HepG2 (cell line): ENCODE results near the gene PLD2. TPM values are rescaled to one million over a fixed set of nuclear protein-coding genes. Genes with fewer than 3 reads are reported as not detected.

ENCODE experiments used
- HNRNPL ChIP-seq: fragments of 200-400 bp; formaldehyde crosslinking; IDR thresholded peaks from 2 replicates; pipeline ENCODE4 v1.6.1; 2017; ENCODE audit warnings: mild to moderate bottlenecking, low read depth, low read length
- KAT8 ChIP-seq: IDR thresholded peaks from 2 replicates; pipeline ENCODE4 v1.6.1; 2016; ENCODE audit warnings: missing genetic modification reagents, missing compliant biosample characterization
- MAFF ChIP-seq: IDR thresholded peaks from 2 replicates; pipeline ENCODE4 v1.6.1; 2011; ENCODE audit warnings: low read depth, low read length, improper control_type of control experiment
- SP2 ChIP-seq: sonication (generic); formaldehyde crosslinking; IDR thresholded peaks from 2 replicates; pipeline ENCODE4 v1.5.1; 2020; ENCODE audit warnings: mild to moderate bottlenecking, missing genetic modification reagents
- ZFP36L1 ChIP-seq: sonication (generic); formaldehyde crosslinking; IDR thresholded peaks from 2 replicates; pipeline ENCODE4 v1.8.0; 2022; ENCODE audit warnings: mild to moderate bottlenecking, missing genetic modification reagents, moderate library complexity
- ZKSCAN1 ChIP-seq: fragments of 150-350 bp; IDR thresholded peaks from 2 replicates; pipeline ENCODE4 v1.6.1; 2014; ENCODE audit warnings: low read length
- ZMYM3 ChIP-seq: sonication (generic); formaldehyde crosslinking; IDR thresholded peaks from 2 replicates; pipeline ENCODE4 v1.5.1; 2020; ENCODE audit warnings: mild to moderate bottlenecking, missing genetic modification reagents
- ZNF343 ChIP-seq: sonication (generic); formaldehyde crosslinking; IDR thresholded peaks from 2 replicates; pipeline ENCODE4 v1.4.0; 2020; ENCODE audit warnings: mild to moderate bottlenecking, missing genetic modification reagents
- ZNF75D ChIP-seq: sonication (generic); formaldehyde crosslinking; IDR thresholded peaks from 2 replicates; pipeline ENCODE4 v1.8.1; 2023; ENCODE audit warnings: missing genetic modification reagents, mild to moderate bottlenecking, borderline replicate concordance
- ZNF775 ChIP-seq: sonication (generic); formaldehyde crosslinking; IDR thresholded peaks from 2 replicates; pipeline ENCODE4 v1.4.0; 2020; ENCODE audit warnings: missing genetic modification reagents, mild to moderate bottlenecking, moderate library complexity, borderline replicate concordance
- polyA plus RNA-seq, 8 experiments: library from polyadenylated mRNA; depleted of rRNA in 3 of 8; stranded (reverse) in 7 of 8; unstranded in 1 of 8; fragments of >200 nt; fragmentation: Illumina TruSeq in 4 of 8; extraction: Trizol in 4 of 8; gene quantifications; 2 replicates each; pipeline versions ENCODE4 v1.2.1 to v1.2.3, GENCODE V29; 2011 to 2016; ENCODE audit warnings: low read depth in 4 of 8, missing spikeins in 1 of 8, mixed read lengths in 1 of 8; ENCODE audit not compliant: insufficient read depth in 1 of 8
- total RNA-seq, 5 experiments: library from RNA; depleted of rRNA; stranded (reverse); fragments of >200 nt; fragmentation: Illumina TruSeq; extraction: Trizol; gene quantifications; 2 replicates each; pipeline ENCODE4 v1.2.3, GENCODE V29; 2016; ENCODE audit warnings: low read depth in 1 of 5
- TF ChIP-seq, protein P1 (sequence below): sonication (generic); formaldehyde crosslinking; IDR thresholded peaks from 2 replicates; pipeline ENCODE4 v1.4.0; 2020; ENCODE audit warnings: missing genetic modification reagents, borderline replicate concordance
- TF ChIP-seq, protein P2 (sequence below): sonication (generic); formaldehyde crosslinking; IDR thresholded peaks from 2 replicates; pipeline ENCODE4 v1.9.0; 2021; ENCODE audit warnings: missing genetic modification reagents, borderline replicate concordance
- TF ChIP-seq, protein P3 (sequence below): IDR thresholded peaks from 2 replicates; pipeline ENCODE4 v1.6.1; 2012; ENCODE audit warnings: low read length, improper control_type of control experiment
- TF ChIP-seq, protein P4 (sequence below): sonication (generic); formaldehyde crosslinking; IDR thresholded peaks from 2 replicates; pipeline ENCODE4 v1.4.0; 2020; ENCODE audit warnings: mild to moderate bottlenecking, missing genetic modification reagents, borderline replicate concordance
- TF ChIP-seq, protein P5 (sequence below): sonication (generic); formaldehyde crosslinking; IDR thresholded peaks from 2 replicates; pipeline ENCODE4 v1.5.1; 2020; ENCODE audit warnings: missing genetic modification reagents, mild to moderate bottlenecking, borderline replicate concordance

Gene PLD2
- total and polyA plus RNA-seq, 2 of the 13 experiments (the other 11 are each of a cell fraction or from before 2014, with no cell fraction given): 13.4 to 29.7 TPM

DNA sequence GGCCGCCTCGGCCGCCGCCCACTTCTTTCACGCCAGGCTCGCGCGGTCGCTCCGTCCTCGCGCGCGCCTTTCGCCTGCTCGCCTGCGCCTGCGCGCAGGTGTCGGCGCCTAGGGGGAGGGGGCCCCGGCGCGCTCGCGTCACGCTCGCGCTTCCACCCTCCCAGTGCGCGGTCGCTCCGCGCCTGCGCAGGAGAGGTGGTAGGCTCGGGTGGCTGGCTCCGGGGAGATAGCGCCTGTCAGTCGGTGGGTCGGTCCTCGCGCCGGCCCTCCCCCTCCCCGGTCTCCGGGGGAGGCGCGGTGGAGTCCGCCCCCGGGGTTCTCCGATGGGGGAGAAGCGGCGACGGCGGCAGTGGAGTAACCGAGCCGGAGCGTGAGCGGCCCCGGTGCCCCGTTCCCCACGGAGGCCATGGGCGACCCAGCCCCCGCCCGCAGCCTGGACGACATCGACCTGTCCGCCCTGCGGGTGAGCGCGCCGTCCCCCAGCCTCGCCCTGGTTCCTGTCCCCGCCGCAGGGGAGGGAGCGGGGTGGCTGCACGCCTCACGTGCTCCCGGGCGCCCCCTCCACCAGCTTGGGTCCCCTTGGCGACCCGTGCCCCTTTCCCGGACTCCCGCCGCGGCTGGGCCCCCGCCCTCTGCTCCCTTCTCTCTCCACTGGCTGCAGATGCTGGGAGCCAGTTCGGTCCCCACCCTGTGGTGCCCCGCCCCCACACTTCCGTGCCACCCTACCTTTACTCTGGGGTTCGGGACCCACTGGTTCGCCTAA lies 26.4 kb downstream of the PLD2 start, which contains the start of gene MINK1 (continued):
- TF ChIP-seq, protein P1, sequence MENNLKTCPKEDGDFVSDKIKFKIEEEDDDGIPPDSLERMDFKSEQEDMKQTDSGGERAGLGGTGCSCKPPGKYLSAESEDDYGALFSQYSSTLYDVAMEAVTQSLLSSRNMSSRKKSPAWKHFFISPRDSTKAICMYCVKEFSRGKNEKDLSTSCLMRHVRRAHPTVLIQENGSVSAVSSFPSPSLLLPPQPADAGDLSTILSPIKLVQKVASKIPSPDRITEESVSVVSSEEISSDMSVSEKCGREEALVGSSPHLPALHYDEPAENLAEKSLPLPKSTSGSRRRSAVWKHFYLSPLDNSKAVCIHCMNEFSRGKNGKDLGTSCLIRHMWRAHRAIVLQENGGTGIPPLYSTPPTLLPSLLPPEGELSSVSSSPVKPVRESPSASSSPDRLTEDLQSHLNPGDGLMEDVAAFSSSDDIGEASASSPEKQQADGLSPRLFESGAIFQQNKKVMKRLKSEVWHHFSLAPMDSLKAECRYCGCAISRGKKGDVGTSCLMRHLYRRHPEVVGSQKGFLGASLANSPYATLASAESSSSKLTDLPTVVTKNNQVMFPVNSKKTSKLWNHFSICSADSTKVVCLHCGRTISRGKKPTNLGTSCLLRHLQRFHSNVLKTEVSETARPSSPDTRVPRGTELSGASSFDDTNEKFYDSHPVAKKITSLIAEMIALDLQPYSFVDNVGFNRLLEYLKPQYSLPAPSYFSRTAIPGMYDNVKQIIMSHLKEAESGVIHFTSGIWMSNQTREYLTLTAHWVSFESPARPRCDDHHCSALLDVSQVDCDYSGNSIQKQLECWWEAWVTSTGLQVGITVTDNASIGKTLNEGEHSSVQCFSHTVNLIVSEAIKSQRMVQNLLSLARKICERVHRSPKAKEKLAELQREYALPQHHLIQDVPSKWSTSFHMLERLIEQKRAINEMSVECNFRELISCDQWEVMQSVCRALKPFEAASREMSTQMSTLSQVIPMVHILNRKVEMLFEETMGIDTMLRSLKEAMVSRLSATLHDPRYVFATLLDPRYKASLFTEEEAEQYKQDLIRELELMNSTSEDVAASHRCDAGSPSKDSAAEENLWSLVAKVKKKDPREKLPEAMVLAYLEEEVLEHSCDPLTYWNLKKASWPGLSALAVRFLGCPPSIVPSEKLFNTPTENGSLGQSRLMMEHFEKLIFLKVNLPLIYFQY (CRISPR knock-in tag): 0 out of 2 replicates have a peak, but pooled peaks have one; percentile 20
- no peak for TF ChIP-seq ZKSCAN1
- TF ChIP-seq KAT8: no peak
- TF ChIP-seq, protein P2, sequence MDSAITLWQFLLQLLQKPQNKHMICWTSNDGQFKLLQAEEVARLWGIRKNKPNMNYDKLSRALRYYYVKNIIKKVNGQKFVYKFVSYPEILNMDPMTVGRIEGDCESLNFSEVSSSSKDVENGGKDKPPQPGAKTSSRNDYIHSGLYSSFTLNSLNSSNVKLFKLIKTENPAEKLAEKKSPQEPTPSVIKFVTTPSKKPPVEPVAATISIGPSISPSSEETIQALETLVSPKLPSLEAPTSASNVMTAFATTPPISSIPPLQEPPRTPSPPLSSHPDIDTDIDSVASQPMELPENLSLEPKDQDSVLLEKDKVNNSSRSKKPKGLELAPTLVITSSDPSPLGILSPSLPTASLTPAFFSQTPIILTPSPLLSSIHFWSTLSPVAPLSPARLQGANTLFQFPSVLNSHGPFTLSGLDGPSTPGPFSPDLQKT: no peak
- TF ChIP-seq SP2 (CRISPR knock-in tag): no peak
- no peak for TF ChIP-seq ZNF75D (CRISPR knock-in tag)
- TF ChIP-seq HNRNPL: no peak
- no peak for TF ChIP-seq MAFF
- TF ChIP-seq ZNF775: no peak
- TF ChIP-seq ZNF343 (CRISPR knock-in tag): 0 out of 2 replicates have a peak, but pooled peaks have one; percentile 58
- TF ChIP-seq, protein P3, sequence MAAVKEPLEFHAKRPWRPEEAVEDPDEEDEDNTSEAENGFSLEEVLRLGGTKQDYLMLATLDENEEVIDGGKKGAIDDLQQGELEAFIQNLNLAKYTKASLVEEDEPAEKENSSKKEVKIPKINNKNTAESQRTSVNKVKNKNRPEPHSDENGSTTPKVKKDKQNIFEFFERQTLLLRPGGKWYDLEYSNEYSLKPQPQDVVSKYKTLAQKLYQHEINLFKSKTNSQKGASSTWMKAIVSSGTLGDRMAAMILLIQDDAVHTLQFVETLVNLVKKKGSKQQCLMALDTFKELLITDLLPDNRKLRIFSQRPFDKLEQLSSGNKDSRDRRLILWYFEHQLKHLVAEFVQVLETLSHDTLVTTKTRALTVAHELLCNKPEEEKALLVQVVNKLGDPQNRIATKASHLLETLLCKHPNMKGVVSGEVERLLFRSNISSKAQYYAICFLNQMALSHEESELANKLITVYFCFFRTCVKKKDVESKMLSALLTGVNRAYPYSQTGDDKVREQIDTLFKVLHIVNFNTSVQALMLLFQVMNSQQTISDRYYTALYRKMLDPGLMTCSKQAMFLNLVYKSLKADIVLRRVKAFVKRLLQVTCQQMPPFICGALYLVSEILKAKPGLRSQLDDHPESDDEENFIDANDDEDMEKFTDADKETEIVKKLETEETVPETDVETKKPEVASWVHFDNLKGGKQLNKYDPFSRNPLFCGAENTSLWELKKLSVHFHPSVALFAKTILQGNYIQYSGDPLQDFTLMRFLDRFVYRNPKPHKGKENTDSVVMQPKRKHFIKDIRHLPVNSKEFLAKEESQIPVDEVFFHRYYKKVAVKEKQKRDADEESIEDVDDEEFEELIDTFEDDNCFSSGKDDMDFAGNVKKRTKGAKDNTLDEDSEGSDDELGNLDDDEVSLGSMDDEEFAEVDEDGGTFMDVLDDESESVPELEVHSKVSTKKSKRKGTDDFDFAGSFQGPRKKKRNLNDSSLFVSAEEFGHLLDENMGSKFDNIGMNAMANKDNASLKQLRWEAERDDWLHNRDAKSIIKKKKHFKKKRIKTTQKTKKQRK: no peak
- TF ChIP-seq ZFP36L1: no peak
- TF ChIP-seq, protein P4, sequence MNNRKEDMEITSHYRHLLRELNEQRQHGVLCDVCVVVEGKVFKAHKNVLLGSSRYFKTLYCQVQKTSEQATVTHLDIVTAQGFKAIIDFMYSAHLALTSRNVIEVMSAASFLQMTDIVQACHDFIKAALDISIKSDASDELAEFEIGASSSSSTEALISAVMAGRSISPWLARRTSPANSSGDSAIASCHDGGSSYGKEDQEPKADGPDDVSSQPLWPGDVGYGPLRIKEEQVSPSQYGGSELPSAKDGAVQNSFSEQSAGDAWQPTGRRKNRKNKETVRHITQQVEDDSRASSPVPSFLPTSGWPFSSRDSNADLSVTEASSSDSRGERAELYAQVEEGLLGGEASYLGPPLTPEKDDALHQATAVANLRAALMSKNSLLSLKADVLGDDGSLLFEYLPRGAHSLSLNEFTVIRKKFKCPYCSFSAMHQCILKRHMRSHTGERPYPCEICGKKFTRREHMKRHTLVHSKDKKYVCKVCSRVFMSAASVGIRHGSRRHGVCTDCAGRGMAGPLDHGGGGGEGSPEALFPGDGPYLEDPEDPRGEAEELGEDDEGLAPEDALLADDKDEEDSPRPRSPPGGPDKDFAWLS: no peak
- TF ChIP-seq, protein P5, sequence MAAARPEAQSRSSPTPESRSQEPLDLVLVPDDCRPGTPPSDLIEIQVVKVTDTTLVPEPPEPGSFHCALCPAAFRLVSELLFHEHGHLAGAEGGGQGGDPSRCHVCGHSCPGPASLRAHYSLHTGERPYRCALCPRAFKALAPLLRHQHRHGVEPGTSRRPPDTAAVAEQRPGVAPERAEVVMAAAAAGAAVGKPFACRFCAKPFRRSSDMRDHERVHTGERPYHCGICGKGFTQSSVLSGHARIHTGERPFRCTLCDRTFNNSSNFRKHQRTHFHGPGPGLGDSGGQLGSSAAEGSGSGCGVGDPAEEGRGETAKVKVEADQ: peak; percentile 52; the same call in 1 of the 2 replicates
- no peak for TF ChIP-seq ZMYM3
